Stimulated activated CD4-positive, alpha-beta T cell treated with anti-CD3 and anti-CD28 coated beads, Interleukin-12 subunit alpha, Interleukin-12 subunit beta, amount 100 ng/mL, for 4 hours (primary cell): ENCODE data around the gene AMACR.
"Not testable (repeated sequence)": the region's sequence is repeated elsewhere in the genome, so short reads cannot be mapped to it uniquely, and the experiment has no call there.

ENCODE experiments used
- DNase-seq: peaks from one replicate; pipeline ENCODE4 v3.0.0-alpha.2; 2020

Gene AMACR

GRCh38 chr5:33964132-33964700 is 43.6 kb downstream of the AMACR start:
- DNase-seq, result no peak

GRCh38 chr5:33958176-33958575 is 49.7 kb downstream of the AMACR start:
- no peak for DNase-seq

GRCh38 chr5:33957577-33958150 is 50.2 kb downstream of the AMACR start:
- no peak for DNase-seq

- DNase-seq, result not testable (repeated sequence)
These were observed 55.7 kb downstream of the AMACR start for GRCh38 chr5:33952175-33952574.

- DNase-seq, result no peak
These were observed 63.2 kb downstream of the AMACR start for GRCh38 chr5:33944543-33945132.

GRCh38 chr5:33941090-33941489 is 66.8 kb downstream of the AMACR start:
- DNase-seq, result no peak

- DNase-seq, result no peak
These were observed 68.1 kb downstream of the AMACR start for GRCh38 chr5:33939556-33940262.

GRCh38 chr5:33938881-33939280 is 69.0 kb downstream of the AMACR start:
- no peak for DNase-seq

GRCh38 chr5:33938507-33938796 is 69.4 kb downstream of the AMACR start:
- no peak for DNase-seq

- no peak for DNase-seq
These were observed 69.9 kb downstream of the AMACR start for GRCh38 chr5:33937707-33938506.

- DNase-seq, result no peak
These were observed 70.7 kb downstream of the AMACR start for GRCh38 chr5:33937017-33937706.

- DNase-seq, result no peak
These were observed 71.4 kb downstream of the AMACR start, which contains the start of gene RXFP3 for GRCh38 chr5:33936381-33937016. TSS of gene RXFP3 (plus strand) at chr5:33936386. CDS start at chr5:33936741, 355 bp downstream.
